PC-9 (cell line): ENCODE data around the gene CDK18. TPM values are rescaled to one million over a fixed set of nuclear protein-coding genes. Genes with fewer than 3 reads are reported as not detected.

Experiments
- BruUV-seq: library from RNA; stranded (reverse); fragments of 400-500 nt; replicated peaks from 2 replicates; lab custom pipeline; 2021; lab: Mats Ljungman, UMichigan
- CTCF ChIA-PET: fragments of 300-600 bp; sonication (Branson Sonifier 250); formaldehyde crosslinking; loops from one replicate; lab custom pipeline; 2022; ENCODE audit warnings: antibody characterized with exemption; lab: Charles Lee
- POLR2A ChIA-PET: fragments of 300-600 bp; sonication (Branson Sonifier 250); formaldehyde crosslinking; loops from one replicate; lab custom pipeline; 2022; ENCODE audit warnings: antibody characterized with exemption; ENCODE audit not compliant: unreplicated experiment; lab: Charles Lee
- DNase-seq, 2 experiments: peaks; one replicate each; pipeline versions ENCODE4 v3.0.0 to v3.0.0-alpha.2; 2015 to 2022; ENCODE audit warnings: mixed read lengths in 1 of 2
- H2AFZ ChIP-seq: fragments of 200-600 bp; sonication (generic); 2 replicates; pipeline ENCODE4 v1.8.1; 2017; ENCODE audit warnings: antibody characterized with exemption
- H3F3A ChIP-seq: fragments of 200-600 bp; sonication (generic); 2 replicates; pipeline ENCODE4 v1.8.1; 2017; ENCODE audit warnings: antibody characterized with exemption, mild to moderate bottlenecking, low read depth; ENCODE audit not compliant: insufficient read depth
- H3K27ac ChIP-seq: fragments of 200-600 bp; sonication (generic); 2 replicates; pipeline ENCODE4 v1.6.1; 2016; ENCODE audit warnings: mixed run types
- H3K27me3 ChIP-seq: fragments of 200-600 bp; sonication (generic); 2 replicates; pipeline ENCODE4 v1.6.1; 2016; ENCODE audit warnings: low read depth, mixed run types; ENCODE audit not compliant: insufficient read depth
- H3K36me3 ChIP-seq: fragments of 200-600 bp; sonication (generic); 2 replicates; pipeline ENCODE4 v1.6.1; 2016; ENCODE audit warnings: low read depth, mixed run types
- H3K4me1 ChIP-seq: fragments of 200-600 bp; sonication (generic); replicated peaks from 2 replicates; pipeline ENCODE4 v1.6.1; 2016; ENCODE audit warnings: mixed run types; ENCODE audit not compliant: insufficient read depth
- H3K4me2 ChIP-seq: fragments of 200-600 bp; sonication (generic); 2 replicates; pipeline ENCODE4 v1.6.1; 2017; ENCODE audit warnings: mixed run types
- H3K4me3 ChIP-seq: fragments of 200-600 bp; sonication (generic); 2 replicates; pipeline ENCODE4 v1.6.1; 2016; ENCODE audit warnings: mixed run types
- H3K79me2 ChIP-seq: fragments of 200-600 bp; sonication (generic); 2 replicates; pipeline ENCODE4 v1.6.1; 2017; ENCODE audit warnings: low read depth, mixed run types
- H3K9me2 ChIP-seq: fragments of 200-600 bp; sonication (generic); 2 replicates; pipeline ENCODE4 v1.8.1; 2017; ENCODE audit warnings: mild to moderate bottlenecking; ENCODE audit not compliant: insufficient read depth
- H3K9me3 ChIP-seq: fragments of 200-600 bp; sonication (generic); 2 replicates; pipeline ENCODE4 v1.8.1; 2016; ENCODE audit warnings: low read depth; ENCODE audit not compliant: insufficient read depth
- H4K20me1 ChIP-seq: fragments of 200-600 bp; sonication (generic); 2 replicates; pipeline ENCODE4 v1.8.1; 2017; ENCODE audit not compliant: insufficient read depth
- CTCF ChIP-seq: fragments of 200-600 bp; sonication (generic); conservative IDR thresholded peaks from 2 replicates; pipeline ENCODE4 v1.6.1; 2017; ENCODE audit warnings: mixed run types, antibody characterized with exemption, mild to moderate bottlenecking, moderate library complexity
- EZH2 ChIP-seq: fragments of 200-600 bp; sonication (generic); IDR thresholded peaks from 2 replicates; pipeline ENCODE4 v1.8.0; 2017; ENCODE audit warnings: antibody characterized with exemption, low read depth
- intact Hi-C: fragments of 100-400 bp; cut with micrococcal nuclease; formaldehyde crosslinking; loops from one replicate; pipeline ENCODE4 v1.10.0; 2022; ENCODE audit not compliant: unreplicated experiment
- total RNA-seq: library from RNA; stranded (reverse); gene quantifications from 2 replicates; pipeline ENCODE4 v1.2.3, GENCODE V29; 2021

The CDK18 gene
- total RNA-seq, 1 experiment from 2014 or later, result 35.3 TPM

DNA sequence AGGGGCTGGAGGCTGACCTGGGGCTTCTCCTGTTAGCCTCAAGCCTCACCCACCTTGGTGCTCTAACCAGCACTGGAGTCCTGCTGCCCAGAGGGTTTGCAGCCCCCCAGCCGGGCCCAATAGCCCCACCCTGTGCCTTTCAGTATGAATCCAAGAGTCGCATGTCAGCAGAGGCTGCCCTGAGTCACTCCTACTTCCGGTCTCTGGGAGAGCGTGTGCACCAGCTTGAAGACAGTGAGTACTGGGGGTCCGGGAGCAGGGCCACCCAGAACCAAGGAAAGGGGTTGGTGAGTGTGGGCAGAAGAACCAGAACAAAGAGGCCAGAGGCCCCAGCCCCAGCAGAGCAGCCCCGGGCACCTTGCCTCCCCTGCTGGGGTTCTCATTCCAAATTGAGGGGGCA, 25.6 kb downstream of the CDK18 start:
- H3K79me2 ChIP-seq, result no peaks in the 10 kb centered on the region
- POLR2A ChIA-PET, result no interaction called here
- no peak for DNase-seq
- H3K9me2 ChIP-seq, result no peaks in the 10 kb centered on the region
- no peak overlapping the region for H3K4me3 ChIP-seq
- H3K4me1 ChIP-seq, result no peaks in the 10 kb centered on the region
- no peaks in the 10 kb centered on the region for H3K36me3 ChIP-seq
- H2AFZ ChIP-seq, result no peak overlapping the region
- BruUV-seq, result no TSS peak
- H3K4me2 ChIP-seq, result no peak overlapping the region
- H4K20me1 ChIP-seq, result no peaks in the 10 kb centered on the region
- H3K9me3 ChIP-seq, result no peaks in the 10 kb centered on the region
- no peak overlapping the region for H3K27ac ChIP-seq
- CTCF ChIA-PET, result interaction anchor here (1.5 kb wide), 1 partner anchor 8 kb away, joined by 4 read pairs; no protein-coding TSS in a partner anchor
- no peak for TF ChIP-seq CTCF
- no peak for TF ChIP-seq EZH2
- H3F3A ChIP-seq, result peaks cover 7% of the 10 kb centered on the region; the same call in 1 of the 2 replicates
- no peaks in the 10 kb centered on the region for H3K27me3 ChIP-seq
- intact Hi-C loops, result no loop called here

DNA sequence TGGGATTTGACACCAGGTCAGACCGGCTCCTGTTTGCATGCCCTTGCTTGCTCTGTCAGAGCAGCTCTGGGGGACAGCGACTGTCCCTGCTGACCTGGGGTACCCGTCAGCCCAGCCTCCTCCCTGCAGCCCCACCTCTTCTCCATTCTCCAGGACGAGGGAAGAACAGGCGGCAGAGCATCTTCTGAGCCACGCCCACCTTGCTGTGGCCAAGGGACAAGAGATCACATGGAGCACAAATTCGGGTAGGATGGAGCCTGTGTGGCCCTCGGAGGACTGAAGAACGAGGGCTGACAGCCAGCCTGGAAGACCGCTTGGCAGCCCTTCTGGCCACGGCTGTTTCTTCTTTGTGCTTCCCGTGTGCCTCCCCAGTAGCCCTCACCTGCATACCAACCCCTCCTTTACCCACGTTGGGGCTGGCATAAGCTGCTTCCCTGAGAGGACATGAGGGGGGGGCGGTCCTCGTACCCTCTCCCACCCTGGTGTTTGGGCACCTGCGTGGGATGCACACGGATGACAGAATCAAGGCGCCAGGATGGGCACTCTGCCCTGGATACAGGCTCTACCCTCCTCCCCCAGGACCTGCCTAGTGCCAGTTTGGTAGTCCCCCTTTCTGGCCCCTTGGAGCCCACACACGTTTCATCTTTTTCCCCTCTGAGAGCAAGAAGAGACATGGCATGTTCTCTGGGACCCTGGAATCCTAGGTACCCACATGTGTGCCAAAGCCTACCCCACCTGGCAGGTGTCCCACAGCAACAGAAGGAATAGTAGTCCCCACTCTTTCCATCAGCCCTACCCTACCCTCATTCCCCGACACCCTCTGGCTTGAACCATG, 26.9 kb downstream of the CDK18 start:
- no TSS peak for BruUV-seq
- no peaks in the 10 kb centered on the region for H3K9me3 ChIP-seq
- no peak for DNase-seq
- no peak overlapping the region for H3K4me2 ChIP-seq
- peaks cover 12% of the 10 kb centered on the region; the same call in 1 of the 2 replicates for H3F3A ChIP-seq
- intact Hi-C loops, result no loop called here
- no peaks in the 10 kb centered on the region for H3K9me2 ChIP-seq
- ChIA-PET CTCF (no interaction called here), POLR2A (no interaction called here)
- no peaks in the 10 kb centered on the region for H3K36me3 ChIP-seq
- H3K27ac ChIP-seq, result no peak overlapping the region
- no peak for TF ChIP-seq EZH2
- no peak for TF ChIP-seq CTCF
- H3K4me1 ChIP-seq, result peaks cover 10% of the 10 kb centered on the region
- no peaks in the 10 kb centered on the region for H3K27me3 ChIP-seq
- no peaks in the 10 kb centered on the region for H3K79me2 ChIP-seq
- no peaks in the 10 kb centered on the region for H4K20me1 ChIP-seq
- H2AFZ ChIP-seq, result no peak overlapping the region
- no peak overlapping the region for H3K4me3 ChIP-seq

DNA sequence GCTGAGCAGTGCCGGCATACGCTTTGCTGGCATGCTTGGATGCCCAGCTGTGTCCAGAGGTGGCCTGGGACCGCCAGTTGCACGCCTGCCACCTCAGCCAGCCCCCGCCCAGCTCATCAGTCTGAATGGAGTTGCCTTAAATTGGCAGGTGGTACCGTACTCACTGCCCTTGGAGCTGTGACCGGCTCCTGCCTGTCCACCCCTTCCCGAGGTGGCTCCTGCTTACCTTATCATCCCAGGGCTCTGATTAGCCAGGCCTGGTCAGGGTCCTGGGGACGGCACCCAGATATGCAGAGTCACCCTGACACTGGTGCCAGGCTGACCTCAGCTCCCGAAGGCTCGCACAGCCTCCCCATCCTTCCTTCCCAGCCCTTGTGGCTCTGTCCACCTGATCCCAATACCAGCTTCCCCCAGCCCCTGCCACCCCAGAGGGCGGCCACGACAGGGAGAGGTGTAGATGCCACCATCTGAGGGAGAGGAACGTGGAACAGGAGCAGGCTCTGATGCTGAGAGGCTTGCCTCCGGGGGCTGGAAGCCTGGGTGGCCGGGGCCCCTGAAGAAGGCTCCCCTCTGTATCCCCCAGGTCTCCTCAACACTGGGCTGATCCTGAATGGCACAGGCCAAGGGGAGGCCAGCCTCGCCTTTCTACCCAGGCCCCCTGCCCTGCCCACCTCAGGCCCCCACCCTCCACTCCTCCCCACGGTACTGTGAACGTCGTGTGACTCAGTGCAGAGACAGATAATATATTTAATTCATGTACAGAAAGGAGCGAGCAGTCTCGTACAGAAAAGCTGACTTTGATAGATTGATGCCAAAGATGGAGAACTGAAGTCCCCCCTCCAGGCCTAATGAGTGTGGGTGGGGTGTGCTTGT, 27.8 kb downstream of the CDK18 start:
- Histone ChIP-seq H3K36me3 (no peaks in the 10 kb centered on the region), H3K4me3 (no peak overlapping the region), H2AFZ (no peak overlapping the region), H3K79me2 (no peaks in the 10 kb centered on the region), H3K4me1 (peaks cover 18% of the 10 kb centered on the region), H3F3A (peaks cover 20% of the 10 kb centered on the region), H3K4me2 (no peak overlapping the region), H4K20me1 (no peaks in the 10 kb centered on the region), H3K27ac (no peak overlapping the region), H3K27me3 (no peaks in the 10 kb centered on the region), H3K9me3 (no peaks in the 10 kb centered on the region), H3K9me2 (no peaks in the 10 kb centered on the region)
- TSS peak; percentile 21 for BruUV-seq
- ChIA-PET POLR2A (interaction anchor here (0.6 kb wide), 1 partner anchor 302 kb away, joined by 4 read pairs; no protein-coding TSS in a partner anchor), CTCF (no interaction called here)
- TF ChIP-seq CTCF (no peak), EZH2 (no peak)
- DNase-seq, result no peak
- intact Hi-C loops, result no loop called here
